ACHN (cell line): Measurements from ENCODE around the gene NCKIPSD.
A peak's percentile ranks its signal among the peaks of the same experiment; 100 is the strongest.

Experiments used
- DNase-seq: peaks from one replicate; pipeline ENCODE4 v3.0.0-alpha.2; 2015
- in situ Hi-C: cut with HindIII; loops from 2 replicates; pipeline ENCODE4 v1.10.0; 2017; ENCODE audit warnings: low sequenced_read_pairs, low pct_ligation_motif_present, low pct_unique_long_range_greater_than_20kb

Gene NCKIPSD

DNA sequence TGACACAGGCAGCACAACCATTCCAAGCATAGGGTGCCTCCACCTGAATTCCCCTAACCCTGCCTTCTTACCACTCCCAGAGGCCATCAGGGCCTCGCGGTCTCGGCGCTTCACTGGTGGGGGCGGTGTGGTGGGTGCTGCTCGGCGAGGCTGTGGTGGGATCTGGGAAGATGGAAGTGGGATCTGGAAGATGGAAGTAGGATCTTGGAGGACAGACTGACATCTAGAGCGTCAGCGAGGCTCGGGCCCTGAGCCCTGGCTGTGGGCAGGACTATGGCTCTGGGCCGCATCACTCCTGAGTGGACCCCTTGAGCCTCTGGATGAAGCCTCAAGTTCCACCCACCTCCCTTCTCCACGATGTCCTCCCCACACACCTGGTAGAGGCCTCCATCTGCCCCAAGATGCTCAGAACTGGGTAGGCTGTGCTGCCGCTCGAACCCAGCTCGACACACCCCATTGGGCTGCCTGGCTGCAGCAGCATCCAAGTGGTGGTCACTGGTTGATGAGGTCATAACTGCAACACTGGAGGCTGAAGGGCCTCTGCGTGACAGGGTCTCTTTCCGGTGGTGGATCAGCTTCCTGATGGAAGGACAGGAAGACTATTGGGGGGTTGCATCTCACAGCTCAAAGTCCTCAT lies 3.6 kb downstream of the NCKIPSD start:
- no peak for DNase-seq
- in situ Hi-C loops, result no loop called here

DNA sequence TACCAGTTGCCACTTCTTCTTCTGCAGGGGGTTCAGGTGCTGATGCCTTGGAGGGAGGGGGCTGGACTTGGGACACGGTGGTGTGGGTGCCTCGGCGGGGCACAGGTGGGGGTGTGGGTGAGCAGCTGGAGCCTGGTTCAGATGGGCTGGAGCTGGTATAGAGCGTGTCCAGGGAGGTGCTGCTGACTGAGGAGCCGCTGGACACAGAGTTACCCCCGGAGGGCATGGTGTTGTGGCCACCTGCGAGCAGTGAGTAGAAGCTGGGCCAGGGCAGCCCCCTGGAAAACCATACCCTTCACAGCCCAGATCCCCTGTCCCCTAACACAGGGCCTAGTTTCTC lies 4.2 kb downstream of the NCKIPSD start:
- DNase-seq, result no peak
- in situ Hi-C loops, result no loop called here

DNA sequence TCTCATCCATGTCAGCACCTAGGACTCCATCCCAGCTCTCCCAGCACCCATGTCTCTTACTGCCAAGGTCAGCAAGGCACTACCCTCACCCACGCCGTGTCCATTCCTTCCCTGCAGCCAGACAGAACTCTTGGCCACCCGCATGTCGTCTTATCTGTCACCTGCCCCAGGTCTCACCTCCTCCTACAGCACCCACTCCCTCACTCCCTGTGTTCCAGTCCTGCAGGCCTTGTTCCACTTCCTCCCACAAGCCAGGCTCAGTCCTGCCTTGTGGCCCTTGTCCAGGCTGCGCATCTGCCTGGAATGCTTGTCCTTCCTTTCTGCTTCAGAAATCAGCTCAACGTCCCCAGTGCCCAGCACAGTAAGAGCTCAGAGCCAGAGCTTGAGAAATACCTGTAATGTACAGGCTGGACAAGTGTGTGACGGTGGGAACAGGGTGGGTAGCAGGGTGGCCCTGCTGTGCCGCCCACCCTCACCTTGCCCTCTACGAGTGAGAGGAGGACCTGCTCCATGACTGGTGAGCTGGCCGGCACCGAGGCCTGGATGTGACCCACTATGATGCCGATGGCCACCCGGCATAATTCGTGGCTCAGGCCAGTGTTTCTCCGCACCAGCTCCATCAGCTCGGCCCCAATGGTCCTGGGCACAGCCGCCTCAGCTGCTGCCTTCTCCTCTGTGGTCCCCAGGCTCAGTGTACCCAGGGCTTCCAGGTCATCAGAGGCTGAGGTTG lies 4.7 kb downstream of the NCKIPSD start:
- DNase-seq, result no peak
- in situ Hi-C loops, result no loop called here

DNA sequence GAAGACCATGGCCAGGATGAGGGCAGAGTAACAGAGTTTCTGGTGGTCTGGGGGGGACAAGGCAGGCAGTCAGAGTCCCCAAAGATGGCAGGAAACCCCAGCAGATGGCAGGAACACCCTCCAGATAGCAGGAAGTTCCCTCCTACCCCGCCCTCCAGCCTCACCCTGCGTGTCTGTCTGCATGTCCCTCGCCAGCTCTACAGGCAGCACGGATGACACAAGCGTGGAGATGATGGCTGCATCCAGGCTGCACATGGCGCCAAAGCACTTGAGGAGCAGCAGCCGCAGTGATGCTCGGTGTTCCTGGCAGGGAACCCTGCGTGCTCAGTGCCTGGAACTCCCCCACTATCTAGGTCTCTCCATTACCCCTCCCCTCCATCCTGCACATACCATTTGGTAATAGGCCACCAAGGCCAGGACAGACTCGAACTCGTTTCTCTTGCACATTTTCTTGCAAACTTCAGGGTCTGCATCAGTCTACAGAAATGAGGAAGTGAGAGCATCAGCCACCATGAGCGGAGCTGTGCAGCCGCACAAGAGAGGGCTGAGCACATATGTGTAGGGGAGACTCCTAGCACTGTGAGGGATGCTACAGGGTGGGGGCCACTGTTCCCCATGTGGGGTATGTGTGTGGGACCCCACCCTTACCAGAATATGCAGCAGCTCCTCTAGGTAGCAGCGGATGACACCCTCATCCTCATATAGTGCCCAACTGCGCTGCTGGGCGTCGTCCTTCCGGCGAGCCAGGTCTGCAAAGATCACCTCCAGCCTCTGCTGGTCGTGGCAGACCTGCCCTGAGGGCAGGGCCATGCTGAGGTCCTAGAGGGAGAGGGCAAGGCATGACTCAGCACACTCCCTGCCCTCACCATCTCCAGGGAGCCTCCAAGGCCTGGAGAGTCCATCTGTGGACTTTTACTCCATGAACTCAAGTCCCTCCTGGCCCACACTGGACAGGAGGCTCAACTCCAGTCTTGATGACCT lies 6.0 kb downstream of the NCKIPSD start:
- in situ Hi-C loops, result no loop called here
- DNase-seq, result no peak

DNA sequence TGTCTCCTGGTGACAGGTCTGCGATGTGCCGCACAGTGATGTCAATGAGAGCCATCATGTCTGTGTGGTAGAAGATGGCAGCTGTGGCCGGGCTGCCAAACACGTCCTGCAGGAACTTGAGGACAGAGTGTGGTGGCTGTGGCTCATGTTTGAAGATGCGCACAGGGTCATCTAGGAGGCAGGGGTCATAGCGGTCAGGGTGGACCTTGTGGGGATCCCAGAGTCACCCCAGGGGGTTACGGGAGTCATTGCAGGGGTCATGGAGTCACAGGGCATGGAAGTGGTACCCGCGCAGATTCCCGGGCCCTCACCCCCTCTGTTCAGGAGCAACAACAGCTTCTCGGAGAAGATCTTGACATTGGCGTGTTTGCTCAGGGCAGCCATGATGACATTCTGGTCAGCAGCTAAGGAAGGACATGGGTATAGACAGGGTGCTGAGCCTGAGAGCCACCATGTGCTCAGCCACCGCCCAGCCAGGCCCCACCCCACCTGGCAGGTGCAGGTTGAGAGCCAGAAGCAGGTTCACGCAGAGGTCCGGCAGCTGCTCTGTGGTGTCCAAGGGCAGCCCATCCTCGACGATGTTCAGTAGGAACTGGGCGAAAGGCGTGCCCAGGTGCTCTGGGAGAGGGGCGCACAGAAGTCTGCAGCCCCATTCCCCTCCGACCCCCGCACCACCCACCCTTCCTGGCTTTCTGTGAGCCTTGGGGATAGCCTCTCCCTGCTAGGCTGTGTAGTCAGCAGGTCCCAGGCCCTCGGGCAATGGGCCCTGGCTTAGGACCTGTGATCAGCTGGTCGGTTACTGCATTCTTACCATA lies 6.9 kb downstream of the NCKIPSD start:
- DNase-seq, result no peak

DNA sequence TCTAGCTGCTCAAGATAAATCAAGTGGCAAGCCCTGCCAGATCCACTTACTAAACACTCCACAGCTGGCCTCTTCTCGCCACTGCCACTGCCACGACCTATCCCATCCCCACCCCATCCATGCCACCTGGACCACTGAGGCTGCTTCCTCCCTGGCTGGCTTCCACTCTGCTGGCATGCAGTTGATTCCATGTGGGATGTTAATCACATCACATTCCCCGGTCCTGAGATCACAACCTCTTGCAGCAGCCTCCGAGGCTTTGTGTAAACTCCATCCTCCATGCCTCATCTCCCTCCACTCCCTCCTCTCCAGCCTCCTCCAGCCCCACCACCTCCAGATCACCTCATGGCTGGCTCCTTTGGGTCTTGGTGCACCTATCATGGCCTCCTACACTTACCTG lies 7.7 kb downstream of the NCKIPSD start:
- in situ Hi-C loops, result no loop called here

More for the DNA sequence above, 6.9 kb downstream of the NCKIPSD start:
- in situ Hi-C loops, result no loop called here

DNA sequence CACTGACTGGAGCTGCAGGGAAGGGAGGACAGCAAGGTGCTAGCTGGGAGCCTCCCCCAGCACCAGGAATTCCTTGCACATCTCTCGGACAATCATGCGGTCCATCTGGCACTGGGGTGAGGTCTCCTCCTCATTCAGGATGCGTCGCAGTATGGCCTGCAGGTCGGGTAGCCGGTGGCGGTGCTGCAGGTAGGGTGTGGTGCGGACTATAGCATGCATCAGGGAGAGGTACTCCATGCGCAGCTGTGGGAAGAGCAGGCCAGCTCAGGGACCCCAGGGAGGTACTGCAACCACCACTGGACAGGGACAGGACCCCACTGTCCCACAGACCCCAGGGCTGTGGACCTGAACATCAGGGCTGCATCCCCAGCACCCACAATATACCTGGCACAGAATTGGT lies 11.2 kb downstream of the NCKIPSD start:
- in situ Hi-C loops, result no loop called here
- DNase-seq, result no peak

More for the DNA sequence above, 7.7 kb downstream of the NCKIPSD start:
- no peak for DNase-seq

DNA sequence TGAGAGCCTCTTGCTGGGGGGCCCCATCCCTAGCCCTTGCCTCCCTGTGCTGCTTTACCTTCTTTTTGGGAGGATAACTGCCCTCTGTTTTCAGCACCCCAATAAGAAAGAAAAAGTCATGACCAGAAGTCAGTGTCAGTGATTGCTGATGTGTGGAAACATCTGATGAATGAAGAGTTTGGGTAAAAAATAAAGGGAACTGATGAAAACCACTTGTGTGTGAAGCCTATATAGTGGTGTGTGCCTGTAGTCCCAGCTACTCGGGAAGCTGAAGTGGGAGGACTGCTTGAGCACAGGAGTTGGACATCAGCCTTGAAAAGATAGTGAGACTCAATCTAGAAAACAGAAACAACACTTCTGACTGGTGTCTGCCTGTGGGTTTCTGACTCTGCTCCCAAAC lies 13.2 kb downstream of the NCKIPSD start:
- DNase-seq, result no peak
- in situ Hi-C loops, result no loop called here

DNA sequence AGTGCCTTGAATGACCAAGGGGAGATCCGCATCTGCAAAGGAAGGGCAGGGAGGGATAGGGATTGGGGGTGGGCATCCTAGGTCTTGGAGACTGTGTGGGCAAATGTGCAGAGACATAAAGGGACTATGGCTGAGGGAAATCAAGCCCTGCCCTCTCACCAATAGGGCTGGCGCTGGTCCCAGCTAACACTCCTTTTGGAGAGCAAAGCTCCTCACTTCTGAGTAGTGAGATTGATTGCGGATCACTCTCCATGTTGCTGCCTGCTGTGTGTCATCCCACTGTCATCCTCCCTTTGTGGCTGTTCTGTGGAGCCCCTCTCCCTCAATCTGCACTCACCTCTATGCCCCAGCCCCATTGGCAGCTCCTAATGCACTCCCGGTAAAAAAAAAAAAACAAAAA lies 20.8 kb downstream of the NCKIPSD start:
- DNase-seq, result no peak
- in situ Hi-C loops, result no loop called here

DNA sequence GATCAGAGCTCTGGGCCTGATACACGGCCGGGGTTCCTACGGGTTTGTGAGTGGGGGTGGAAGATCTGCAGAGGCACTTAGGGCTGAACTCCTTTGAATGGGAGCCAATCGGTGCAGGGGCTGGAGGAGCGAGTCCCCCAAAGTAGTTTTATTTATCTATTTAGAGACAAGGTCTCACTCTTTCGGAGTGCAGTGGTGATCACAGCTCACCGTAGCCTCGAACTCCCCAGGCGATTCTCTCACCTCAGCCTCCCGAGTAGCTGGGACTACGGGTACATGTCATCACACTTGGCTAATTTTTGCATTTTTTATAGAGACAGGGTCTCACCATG lies 21.4 kb downstream of the NCKIPSD start:
- DNase-seq, result no peak
- in situ Hi-C loops, result no loop called here

DNA sequence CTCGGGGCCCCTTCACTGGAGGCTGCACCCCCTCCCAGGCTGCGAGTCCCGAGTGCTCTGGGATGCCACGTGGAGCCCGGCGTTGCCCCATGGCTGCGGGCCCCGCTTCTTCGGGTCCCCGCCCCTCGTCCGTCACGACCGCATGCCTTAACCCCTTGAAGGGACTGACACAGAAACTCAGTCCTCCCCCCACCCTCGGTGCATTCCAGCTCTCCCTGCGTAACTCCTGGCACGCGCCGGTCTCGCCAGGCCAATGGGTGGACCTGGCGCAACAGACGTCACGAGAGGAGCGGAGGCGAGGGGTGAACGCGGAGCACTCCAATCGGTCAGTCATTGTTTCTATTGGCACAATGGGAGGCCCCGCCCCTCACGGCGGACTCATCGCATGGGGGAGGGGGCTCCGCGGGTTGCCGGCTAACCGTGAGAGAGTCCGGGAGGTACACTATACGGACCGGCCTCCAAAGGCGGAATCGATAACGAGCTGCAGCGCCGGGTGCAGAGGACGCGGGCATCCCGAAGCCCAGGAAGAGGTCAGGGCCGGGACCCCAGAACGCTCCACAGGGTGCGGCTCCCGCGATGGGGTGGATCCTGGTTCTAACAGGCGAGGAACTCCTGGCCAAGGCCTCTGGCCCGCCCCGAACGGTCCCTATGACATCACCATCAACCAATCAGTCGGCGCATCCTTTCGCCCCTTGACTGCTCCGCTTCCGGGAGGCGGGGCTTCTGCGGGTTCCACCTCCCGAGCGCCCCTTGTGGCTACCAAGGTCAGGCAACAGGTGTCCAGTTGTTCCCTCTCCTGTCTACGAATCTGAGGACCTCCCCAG lies 22.0 kb downstream of the NCKIPSD start:
- in situ Hi-C loops, result no loop called here
- DNase-seq, result peak; percentile 99

DNA sequence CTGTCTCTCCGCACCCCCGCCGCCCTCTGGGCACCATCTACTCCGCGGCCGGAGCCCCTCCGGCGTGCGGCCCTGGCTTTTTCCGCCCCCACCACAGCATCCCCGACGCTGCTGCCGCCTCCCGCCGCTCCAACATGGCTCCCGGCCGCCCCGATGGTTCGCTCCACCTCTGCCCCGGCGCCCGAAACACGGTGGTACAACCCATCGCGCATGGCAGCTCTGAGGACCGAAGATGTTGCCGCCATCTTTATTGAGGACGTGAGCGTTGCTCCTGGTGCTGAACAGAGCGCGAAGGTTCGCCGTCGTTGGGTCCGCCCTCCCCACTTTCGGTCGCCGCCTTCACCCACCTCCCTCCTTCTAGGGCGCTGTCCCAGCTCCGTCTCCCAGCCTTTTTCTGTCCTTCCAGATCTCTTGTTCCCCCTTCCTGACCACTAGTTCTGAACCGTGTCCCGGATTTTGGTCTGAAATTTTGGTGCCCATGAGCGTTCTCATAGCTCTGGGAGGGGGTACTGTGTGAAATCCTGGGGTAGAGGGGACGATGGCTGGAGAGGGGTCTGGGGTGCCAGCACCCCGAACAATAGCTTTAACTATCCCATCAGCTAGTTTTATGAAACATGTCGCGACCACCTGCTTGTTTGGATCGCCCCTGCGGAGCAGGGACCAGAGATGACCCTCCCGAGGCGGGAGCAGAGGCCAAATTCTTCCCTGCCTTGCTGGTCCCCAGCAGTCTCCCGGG lies 22.8 kb downstream of the NCKIPSD start, which contains the start of gene CELSR3:
TSS of gene CELSR3 (minus strand) at position 134 of the 736 bp plus-strand sequence. CDS start 252 bp downstream, outside the sequence.
- in situ Hi-C loops, result no loop called here
- peak; percentile 89 for DNase-seq

DNA sequence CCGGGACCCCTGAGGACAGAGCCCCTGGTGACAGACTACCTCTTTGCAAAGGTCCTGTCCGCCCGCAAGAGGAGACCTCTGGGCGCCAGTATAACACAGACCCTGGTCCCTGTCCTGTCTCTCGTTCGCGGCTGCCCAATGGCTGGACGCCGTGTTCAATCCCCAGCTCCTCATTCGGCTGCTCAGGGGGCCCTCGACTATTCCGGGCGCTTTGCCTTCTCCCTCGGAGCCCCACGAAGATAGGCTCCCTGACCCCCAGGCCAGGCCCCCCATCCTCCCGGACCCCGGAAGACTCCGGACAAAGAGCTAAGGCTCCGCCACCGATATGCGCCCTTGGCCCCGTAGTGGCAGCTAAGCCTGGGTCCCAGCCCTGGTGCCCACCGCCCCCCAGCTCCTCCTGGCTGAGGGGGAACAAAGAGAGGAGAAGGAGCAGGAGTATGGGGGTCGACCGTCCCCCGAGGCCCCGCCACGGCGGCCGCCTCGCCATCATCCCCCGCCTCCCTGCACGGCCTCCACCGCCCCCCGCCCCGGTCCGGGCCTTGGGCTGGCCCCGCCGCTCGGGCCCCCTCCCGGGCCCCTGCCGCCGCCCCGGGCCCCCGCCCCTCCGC lies 23.5 kb downstream of the NCKIPSD start:
- no peak for DNase-seq
- in situ Hi-C loops, result no loop called here

DNA sequence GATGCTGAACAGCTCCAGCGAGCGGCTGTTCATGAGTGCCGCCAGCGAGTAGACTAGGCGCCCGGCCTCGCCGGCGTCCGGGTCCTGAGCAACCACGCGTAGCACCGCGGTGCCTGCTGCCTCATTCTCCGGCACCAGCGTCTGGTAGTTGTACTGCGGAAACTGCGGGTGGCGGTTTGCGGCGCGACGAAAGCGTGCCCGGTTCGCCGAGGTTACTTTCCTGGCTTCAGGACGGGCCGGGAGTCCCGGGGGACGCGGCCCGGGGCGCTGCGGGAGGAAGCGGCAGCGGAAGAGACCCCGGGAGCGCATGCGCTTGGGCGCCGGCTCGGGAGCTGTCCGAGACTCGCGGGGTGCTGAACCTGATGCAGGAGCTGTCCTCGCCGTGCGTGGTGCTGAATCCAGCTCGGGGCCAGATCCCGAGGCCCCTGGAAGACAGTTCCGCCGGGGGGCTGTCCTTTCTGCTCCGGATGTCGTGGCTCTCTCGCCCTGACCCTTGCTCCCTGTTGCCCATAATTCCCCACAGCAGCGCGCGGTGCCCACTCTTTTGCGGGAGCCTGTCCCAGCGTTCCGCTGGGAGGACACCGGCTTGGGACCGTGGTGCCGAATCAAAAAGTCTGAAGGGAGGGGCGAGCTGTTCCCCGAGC lies 24.1 kb downstream of the NCKIPSD start:
- peak; percentile 59 for DNase-seq
- in situ Hi-C loops, result no loop called here

DNA sequence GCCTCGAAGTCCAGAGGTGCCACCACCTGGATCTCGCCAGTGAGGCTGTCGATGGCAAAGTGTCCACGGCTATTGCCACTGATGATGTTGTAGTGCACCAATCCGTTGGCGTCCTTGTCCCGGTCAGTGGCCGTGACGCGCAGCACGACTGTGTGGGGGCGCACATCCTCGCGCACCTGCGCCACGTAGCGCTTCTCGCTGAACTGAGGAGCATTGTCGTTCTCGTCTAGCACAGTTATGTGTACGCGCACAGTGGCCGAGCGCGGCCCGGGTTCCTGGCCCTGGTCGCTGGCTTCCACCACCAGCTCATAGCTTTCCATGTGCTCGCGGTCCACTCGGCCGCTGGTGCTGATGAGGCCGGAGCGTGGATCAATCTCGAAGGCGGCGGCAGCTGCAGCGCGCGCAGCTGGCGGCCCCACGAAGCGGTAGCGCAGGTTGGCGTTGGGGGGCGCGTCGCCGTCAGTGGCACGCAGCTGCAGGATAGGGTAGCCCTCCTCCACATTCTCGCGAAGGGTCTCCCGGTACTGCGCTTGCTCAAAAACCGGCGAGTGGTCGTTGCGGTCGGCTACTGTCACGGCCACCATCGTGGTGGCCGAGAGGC lies 24.8 kb downstream of the NCKIPSD start:
- in situ Hi-C loops, result no loop called here
- DNase-seq, result no peak

DNA sequence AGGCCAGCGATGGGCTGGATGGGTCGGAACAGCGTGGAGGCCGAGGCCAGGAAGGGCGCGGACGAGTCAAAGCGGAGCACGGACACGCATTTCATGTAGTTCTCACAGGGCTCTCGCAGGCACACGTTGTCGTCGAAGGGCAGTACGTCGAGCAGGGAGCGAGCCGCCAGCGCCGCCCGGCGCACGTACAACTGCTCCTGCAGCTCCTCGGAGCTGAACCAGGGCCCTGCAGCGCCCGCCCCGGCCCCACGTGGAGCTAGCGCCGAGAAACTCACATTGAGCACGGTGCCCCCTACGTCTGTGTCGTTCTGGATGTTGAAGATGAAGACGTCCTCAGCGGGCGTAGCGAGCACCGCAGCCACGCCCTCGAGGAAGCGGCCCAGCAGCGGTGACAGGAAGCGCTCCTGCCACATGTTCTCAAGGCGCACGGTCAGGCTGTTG lies 28.9 kb downstream of the NCKIPSD start:
- DNase-seq, result no peak
- in situ Hi-C loops, result no loop called here
